ENCODE measurements around the gene ADGRG3.
A peak's percentile ranks its signal among the peaks of the same experiment; 100 is the strongest.
"Not testable (repeated sequence)": the region's sequence is repeated elsewhere in the genome, so short reads cannot be mapped to it uniquely, and the experiment has no call there.

The ADGRG3 gene

DNA sequence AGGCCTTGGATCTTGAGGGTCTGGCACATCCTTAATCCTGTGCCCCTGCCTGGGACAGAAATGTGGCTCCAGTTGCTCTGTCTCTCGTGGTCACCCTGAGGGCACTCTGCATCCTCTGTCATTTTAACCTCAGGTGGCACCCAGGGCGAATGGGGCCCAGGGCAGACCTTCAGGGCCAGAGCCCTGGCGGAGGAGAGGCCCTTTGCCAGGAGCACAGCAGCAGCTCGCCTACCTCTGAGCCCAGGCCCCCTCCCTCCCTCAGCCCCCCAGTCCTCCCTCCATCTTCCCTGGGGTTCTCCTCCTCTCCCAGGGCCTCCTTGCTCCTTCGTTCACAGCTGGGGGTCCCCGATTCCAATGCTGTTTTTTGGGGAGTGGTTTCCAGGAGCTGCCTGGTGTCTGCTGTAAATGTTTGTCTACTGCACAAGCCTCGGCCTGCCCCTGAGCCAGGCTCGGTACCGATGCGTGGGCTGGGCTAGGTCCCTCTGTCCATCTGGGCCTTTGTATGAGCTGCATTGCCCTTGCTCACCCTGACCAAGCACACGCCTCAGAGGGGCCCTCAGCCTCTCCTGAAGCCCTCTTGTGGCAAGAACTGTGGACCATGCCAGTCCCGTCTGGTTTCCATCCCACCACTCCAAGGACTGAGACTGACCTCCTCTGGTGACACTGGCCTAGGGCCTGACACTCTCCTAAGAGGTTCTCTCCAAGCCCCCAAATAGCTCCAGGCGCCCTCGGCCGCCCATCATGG lies 4.0 kb upstream of the ADGRG3 start:
- no peak for DNase-seq

DNA sequence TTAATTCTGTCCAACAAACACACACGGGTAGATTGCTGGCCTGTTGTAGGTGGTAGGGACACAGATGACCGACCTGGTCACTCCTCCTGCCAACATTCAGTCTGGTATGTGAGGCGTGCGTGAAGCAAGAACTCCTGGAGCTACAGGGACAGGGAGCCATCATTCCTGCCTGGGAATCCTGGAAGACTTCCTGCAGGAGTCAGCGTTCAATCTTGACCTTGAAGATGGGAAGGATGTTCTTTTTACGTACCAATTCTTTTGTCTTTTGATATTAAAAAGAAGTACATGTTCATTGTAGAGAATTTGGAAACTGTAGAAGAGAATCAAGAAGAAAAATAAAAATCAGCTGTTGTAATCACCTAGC lies 3.5 kb upstream of the ADGRG3 start:
- DNase-seq = no peak

DNA sequence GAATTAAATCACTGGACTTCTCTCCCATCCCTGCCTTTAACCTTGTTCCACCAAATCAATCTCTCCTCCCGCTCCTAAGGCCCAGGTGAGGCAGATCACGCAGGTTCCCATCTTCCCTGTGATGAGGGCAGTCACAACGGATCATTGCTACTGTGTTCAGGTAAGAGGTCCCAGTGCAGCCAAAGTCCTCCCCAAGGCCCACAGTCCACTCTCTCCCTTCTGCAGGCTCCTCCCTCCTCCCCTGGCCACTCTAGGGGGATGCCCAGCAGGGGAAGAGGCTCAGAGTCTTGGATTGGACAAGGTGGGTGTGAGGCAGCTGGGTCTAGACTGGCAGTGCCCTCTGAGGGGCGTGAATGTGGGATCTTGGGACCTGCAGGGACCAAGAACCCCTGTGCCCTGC lies 2.6 kb upstream of the ADGRG3 start:
- DNase-seq = no peak

DNA sequence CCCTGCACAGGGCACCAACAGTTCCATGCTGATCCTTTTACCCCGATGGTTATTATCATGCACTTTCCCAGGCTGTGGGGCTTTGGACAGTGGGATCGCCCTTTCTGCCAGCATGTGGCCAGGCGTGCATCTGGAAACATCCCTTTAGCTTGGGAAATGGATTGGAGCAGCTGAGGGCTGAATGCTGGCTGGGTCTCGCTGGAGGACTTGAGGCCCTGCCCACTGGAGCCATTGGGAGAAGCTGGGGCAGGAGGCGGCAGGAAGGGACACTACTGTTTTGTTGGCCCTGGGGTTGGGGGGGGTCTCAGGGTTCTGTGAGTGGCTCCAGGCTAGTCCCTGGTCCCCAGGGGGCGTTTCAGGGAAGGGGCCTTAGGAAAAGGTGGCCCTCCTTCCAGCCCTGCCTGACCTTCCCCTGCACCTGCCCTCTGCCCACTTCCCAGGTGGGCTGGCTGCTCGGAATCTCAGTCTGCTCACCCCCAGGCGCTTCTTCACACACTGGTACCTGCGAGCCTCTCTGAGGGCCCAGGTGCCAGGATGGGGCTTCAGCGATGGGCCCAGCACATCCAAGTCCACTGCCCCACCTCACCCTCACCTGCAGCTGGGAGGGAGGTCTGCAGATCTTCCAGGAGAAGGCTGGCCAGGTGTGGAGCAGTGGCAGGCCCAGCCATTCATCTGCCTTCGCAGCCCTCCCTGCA lies 1.6 kb upstream of the ADGRG3 start:
- no peak for DNase-seq

DNA sequence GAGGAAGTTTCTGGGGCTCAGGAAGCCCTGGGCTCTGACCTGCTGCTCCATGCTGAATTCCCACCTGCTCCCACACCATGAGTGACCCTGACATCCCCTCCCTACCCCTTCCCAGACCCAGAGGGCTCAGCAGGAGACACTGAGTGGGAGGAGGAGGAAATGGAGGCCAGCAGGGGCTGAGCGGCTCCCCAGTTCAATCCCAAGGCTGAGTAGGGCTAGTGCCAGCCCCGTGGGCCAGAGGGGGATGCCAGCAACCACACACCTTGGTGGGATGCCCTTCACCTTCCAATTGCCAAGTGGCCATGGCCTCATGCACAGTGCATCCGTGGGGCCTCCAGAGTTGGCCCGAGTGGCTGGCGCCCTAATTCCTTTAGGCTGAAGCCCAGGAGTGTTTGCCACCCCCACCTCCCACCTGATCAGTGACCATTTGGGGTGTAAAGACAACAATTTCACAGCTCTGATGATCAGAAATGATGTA lies 1.0 kb upstream of the ADGRG3 start:
- DNase-seq = no peak

DNA sequence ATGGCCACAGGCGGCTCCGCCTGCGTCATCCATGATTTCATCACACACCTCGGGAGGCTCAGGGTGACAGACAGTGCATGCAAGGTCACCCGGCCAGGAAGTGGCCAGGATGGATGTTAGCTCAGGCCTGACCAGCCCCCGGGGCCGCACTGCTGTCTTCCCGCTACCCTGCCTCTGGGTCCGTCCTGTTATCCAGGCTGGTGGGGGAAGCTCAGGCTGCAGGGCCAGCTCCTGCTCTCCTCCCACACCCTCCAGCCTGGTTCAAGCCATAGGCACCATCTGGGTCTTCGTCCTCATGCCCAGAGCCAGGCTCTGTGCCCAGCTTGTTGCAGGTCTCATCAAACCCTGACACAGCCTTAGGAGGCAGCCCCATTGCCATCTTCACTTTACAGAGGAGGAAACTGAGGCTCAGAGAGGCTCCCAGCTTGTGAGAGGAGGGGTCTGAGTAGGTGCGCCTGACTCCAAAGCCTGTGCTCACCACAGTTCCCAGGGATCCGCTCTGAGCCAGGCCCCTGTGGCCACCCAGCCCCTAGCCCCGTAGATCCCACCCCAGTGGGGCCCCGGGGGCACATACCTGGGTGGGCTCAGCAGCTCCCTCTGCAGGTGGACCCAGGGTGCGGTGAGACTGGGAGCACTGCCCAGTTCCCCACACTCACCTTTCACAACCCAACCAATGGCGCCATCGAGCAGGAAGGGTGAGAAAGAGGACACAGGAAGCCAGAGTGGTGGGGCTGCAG lies 412 bp upstream of the ADGRG3 start:
- DNase-seq = no peak

DNA sequence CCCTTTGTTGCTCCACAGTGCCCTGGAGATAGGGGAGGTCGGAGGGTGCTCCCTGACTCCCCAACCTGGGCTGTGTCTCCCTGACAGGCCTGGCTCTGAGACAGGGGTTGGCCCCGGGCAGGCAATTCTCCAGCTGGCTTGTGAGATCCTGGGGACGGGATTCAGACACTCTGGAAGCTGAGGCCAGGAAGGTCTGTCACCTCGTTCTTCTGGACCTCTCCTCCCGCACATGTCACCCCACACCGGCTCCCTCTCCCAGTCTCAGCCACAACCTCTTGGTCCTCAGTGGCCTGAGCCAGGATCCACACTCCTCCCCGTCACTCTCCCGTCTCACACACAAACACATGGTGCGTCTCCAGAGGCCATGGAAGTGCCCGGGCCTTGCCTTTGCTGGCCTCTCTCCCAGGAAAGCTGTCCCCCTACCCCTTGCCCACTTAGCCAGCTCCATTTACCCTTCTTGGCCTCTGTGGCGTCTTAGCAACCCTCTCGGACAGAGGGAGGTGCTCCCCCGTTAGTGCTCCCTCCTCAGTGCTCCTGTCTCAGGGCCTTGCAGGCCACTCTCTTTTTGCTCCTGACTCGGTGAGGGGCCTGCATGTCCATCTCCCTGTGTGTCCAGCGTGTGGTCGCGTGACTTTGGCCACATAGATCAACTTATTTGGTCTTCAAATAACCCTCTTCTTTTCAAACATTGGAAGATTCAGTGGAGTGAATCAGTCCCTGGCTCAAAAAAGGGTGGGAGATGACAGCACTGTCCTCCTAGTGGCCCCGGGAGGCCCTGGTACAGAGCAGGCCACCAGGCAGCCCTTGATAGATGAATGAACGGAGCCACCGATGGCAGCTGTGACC lies 747 bp downstream of the ADGRG3 start:
- DNase-seq = no peak

DNA sequence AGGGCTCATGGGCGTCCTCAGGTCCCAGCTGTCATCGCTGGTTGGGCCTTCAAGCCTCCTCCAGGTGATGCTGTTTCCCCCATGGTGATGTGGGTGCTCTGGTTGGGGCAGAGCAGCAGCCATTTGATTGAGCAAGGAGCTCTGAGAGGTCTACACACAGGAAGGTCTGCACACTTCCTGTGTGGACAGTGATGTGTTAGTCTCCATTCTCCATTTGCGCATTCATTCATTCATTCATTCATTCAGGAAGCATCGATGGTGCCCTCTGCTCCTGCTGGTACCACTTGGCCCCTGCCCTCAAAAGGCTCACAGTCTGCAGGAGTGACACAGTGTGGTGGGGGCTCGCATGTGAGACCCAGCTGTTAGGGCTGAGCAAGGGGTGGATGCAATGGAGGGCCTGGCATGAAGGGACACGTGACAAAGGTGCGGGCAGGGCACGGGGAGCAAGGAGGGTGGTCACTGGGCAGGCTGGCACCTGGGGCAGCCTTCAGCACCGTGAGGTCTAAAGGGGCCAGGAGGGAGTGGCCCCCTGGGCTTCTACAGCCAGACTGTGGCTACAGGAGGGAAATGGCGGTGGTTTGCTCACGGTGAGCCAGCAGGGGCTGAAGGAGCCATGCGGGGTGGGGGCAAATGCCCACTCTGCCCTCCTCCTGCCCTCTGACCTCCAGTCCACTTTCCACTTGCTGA lies 1.5 kb downstream of the ADGRG3 start:
- no peak for DNase-seq

DNA sequence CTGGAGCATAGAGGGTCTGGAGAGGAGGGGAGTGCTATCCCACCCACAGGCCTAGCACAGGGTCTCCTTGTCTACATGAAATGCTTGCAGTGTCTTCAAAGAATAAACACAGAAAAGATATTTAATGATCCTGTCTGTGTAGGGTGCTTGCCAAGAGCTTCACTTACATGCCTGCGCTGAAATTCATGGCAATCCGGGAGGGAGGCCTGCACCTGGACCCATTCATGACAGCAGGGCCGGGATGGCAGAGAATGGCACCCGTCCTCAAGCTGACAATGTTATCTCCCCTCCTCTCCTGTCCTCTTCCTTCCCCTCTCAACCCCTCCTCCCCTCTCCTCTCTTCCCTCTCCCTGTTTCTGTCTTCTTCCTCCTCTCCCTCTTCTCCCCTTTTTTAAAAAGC lies 2.1 kb downstream of the ADGRG3 start:
- no peak for DNase-seq

DNA sequence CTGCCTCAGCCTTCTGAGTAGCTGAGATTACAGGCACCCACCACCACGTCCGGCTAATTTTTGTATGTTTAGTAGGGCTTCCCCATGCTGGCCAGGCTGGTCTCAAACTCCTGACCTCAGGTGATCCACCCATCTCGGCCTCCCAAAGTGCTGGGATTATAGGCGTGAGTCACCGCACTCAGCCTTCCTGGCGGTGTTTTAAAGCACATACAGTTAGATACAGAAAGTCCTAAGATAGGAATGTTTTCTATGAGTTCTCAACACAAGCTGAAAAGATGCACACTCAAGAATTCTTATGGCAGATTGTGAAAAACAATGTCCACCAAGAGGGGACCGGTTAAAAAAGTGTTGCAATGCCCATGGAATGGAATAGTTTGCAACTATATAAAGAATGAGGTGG lies 3.3 kb downstream of the ADGRG3 start:
- not testable (repeated sequence) for DNase-seq

DNA sequence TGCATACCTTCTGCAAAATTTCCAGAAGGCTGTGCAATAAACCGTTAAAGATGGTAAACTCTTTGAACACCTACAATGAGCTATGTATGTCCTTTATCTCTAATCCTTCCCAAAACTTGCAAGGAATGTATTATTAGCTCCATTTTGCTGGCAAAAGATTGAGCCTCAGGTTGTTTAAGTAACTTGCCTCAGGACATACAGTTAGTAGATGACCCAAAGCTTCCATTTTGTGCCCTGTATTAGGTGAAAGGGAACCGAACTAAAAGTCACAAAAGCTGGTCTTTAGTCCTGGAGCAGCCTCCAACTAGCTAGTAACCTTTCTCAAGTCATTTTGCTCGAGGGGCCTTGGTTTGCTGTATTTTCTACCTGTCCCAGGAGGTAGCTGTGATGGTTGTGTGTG lies 4.3 kb downstream of the ADGRG3 start:
- no peak for DNase-seq

DNA sequence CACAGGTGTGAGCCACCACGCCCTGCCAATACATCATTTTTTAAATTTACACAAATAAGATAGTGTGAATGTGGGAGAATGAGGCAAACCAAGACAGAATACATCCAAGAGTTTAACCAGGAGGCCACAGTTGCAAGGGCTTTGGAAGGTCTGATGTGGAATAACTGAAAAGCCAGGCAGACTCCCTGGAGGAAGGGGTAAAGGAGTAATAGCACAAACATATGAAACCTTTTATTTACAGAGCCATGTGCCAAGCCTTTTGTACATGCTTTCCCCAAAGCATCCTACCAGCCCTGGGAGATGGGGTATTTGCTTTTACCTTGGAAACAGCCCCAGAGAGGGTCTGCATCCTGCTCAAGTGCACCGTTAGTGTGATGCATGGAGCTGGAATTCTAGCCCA lies 4.7 kb downstream of the ADGRG3 start:
- no peak for DNase-seq

DNA sequence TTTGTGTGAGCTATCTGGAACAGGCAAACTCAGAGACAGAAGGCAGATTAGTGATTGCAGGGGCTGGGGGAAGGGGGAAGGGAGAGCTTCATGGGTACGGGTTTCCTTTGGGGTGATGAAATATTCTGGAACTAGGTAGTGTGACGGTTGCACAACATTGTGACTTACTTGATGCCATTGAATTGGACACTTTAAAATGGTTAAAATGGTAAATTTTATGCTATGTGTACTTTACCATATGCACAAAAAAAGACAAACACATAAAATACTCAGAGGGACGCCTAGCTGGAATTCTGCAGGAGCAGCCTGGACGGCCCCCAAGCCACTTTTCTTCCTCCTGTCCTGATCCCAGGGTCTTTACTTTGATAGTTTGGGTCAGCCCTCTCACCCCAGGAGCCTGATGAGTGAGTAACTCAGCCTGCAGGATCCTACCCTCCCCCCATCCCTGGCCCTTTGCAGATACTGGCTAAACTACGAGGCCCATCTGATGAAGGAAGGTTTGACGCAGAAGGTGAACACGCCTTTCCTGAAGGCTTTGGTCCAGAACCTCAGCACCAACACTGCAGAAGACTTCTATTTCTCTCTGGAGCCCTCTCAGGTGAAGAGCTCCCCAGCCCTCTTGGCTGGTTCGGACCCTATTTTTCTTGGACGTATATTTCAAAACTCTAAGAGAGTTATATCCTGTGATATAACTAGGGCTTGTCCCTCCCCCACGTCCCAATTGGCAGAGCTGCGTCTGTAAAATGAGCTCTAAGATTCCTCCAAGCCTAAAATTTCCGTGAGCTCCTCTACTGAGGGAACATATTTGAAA lies 7.8 kb downstream of the ADGRG3 start:
- DNase-seq = no peak

DNA sequence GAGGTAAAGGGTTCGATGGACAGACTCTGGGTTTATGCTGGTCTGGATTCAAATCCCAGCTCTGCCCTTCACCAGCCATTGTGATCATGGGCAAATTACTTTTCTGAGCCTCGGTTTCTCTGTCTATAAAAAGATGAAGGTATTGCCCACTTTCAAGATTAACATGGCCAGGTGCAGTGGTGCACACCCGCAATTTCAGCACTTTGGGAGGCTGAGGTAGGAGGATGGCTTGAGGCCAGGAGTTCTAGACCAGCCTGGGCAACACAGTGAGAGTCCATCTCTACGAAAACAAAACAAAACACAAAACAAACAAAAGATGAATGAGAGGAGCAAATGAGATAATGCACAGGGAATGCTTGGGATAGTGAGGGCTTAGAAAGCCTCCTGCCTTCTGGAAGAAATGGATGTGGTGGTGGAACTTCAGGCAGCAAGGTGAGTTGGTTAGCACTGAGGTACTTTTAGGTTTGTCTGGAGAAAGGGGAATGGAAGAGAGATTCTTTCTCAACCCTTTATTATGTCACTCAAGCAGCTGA lies 8.5 kb downstream of the ADGRG3 start:
- peak in 1 of 2 experiments; percentile 5 for DNase-seq

DNA sequence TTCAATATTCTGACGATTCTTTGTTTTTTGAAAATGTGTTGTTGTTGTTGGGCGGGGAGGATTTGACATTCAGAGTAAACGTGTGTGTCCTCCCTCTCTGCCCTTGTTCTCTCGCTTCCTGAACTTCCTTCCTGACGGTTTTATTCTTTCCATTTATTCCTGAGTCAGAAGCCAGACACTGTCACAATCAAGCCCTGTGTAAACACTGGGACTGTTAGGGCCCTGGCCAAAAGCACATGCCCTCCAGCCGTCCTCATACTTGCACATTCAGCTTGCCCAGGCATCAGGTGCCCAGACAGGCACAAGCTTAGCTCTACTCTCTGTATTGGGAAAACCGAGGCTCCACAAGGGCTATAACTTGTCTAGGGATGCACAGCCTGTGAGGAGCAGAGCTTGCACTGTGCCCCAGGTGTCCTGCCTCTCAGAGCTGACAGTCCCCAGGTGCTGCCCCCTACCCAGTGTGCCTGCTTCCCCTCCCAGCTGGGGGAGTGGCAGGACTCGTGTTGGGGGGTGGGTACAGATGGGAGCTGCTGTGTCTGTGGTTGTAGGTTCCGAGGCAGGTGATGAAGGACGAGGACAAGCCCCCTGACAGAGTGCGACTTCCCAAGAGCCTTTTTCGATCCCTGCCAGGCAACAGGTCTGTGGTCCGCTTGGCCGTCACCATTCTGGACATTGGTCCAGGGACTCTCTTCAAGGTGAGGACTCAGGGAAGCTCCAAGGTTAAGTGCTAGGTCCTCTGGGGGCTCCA lies 9.7 kb downstream of the ADGRG3 start:
- DNase-seq = no peak

DNA sequence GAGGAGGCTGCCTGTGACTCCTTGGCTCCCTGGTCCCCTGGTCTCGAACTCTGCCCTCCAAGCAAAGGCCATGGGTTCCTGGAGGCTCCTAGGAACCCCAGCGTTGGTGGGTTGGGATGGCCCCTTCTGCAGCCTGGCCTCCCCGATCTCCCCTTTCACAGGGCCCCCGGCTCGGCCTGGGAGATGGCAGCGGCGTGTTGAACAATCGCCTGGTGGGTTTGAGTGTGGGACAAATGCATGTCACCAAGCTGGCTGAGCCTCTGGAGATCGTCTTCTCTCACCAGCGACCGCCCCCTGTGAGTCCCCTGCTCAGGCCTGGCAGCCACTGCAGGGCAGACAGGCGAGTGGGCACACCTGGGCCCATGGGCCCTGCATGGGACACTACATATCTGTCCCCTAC lies 10.9 kb downstream of the ADGRG3 start:
- no peak for DNase-seq

DNA sequence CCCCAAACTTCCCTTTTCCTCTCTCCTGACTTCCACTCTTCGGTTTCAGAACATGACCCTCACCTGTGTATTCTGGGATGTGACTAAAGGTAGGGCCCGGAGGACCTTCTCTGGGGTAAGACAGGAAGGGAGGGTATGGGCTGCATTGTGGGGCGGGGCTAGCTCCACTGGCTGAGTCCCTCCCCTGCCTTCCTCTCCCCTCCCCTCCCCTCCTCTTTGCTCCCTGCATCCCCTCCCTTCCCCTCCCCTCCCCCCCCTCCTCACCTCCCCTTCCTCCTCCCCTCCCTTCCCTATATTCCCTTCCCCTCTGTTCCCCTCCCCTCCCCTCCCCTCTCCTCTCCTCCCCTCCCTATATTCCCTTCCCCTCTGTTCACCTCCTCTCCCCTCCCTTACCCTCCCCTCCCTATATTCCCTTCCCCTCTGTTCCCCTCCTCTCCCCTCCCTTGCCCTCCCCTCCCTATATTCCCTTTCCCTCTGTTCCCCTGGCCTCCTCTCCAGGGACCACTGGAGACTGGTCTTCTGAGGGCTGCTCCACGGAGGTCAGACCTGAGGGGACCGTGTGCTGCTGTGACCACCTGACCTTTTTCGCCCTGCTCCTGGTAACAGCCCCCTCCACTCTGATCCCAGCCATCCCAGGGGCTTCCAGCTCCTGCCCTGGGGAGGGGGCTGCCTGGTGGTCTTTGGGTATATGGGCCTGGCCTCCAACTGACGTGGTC lies 11.8 kb downstream of the ADGRG3 start:
- no peak for DNase-seq

DNA sequence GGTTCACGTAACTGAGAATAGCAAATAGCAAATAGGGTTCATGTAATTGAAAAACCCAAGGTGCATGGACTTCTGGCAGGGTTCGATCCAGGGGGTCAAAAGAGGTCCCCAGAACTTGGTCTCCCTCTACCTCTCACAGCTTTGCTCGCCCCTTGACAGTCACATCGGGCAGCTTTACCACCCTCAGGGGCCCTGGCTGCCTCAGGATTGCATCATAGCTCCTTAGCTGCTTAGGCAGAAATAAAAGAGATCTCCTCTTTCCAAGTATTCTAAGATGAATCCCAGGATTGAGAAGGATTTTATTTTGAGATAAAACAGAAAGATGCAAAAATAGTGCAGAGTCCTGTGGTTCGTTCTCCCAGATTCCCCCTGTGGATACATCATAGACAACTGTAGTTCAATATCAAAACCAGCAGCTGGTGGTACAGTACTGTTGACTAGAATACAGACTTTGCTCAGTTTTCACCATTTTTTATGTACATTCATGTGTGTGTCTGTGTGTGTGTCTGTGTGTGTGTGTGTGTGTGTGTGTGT lies 12.8 kb downstream of the ADGRG3 start:
- DNase-seq = no peak

DNA sequence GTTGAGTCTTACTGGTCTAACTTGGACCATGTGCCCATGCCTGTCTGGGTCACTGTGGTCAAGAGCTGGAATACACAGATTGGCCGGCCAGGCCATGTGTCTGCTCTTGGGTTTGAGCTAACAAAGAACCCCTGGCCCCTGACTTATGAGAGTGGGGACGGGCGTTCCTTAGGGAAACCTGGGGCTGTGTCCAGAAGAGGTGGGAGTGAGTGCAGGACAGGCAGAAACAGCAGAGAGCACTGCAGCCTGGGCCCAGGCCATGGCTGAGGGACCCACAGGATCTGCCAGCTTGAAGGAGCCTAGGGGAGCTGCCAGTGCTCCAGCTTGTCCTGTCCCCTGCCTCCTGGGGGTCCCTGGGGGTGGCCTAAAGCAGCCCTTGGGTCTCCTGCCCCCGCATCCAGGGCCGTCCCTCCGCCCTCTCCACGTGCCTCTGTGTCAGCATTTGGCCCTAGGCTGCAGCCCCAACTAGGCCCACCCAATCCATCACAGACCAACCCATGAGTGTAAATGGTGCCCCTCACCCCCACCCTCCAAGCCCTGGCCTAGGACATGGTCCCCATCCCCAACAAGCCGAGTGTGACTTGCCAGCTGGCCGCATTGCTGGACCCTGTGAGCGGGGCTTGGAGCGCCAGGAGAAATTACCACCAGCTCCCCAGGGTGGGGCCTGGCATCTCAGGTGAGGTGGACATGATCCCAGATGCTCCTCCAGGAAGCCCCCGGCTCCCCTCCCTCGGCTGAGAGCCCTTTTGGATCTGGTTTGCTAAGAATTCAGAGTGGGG lies 14.0 kb downstream of the ADGRG3 start:
- DNase-seq = no peak

All from NCI-H2081 (cell line).